HG03103 (cell line): Measurements from ENCODE around the gene HDAC5.
A peak's percentile ranks its signal among the peaks of the same experiment; 100 is the strongest.
"Not testable (repeated sequence)": the region's sequence is repeated elsewhere in the genome, so short reads cannot be mapped to it uniquely, and the experiment has no call there.

Experiments
- ATAC-seq: cut with Tn5 transposase; IDR thresholded peaks from one replicate; pipeline ENCODE4 v1.9.1; 2021; ENCODE audit warnings: low read depth; ENCODE audit not compliant: unreplicated experiment

Gene HDAC5

DNA sequence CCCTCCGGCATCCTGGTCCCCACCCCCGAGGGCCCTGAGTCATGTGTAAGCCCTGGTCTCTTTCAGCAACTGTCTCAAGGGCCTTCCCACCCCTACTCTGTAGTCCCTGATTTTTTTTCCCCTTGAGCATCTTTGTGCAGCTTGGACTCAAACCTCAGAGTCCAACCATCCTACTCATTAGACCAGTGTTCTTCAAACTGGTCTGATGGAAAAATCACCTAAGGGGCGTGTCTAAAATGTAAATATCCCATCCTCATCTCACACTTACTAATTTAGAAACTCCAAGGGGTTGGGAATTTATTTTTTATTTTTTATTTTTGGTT, 52.3 kb downstream of the HDAC5 start:
- ATAC-seq = peak; percentile 21

DNA sequence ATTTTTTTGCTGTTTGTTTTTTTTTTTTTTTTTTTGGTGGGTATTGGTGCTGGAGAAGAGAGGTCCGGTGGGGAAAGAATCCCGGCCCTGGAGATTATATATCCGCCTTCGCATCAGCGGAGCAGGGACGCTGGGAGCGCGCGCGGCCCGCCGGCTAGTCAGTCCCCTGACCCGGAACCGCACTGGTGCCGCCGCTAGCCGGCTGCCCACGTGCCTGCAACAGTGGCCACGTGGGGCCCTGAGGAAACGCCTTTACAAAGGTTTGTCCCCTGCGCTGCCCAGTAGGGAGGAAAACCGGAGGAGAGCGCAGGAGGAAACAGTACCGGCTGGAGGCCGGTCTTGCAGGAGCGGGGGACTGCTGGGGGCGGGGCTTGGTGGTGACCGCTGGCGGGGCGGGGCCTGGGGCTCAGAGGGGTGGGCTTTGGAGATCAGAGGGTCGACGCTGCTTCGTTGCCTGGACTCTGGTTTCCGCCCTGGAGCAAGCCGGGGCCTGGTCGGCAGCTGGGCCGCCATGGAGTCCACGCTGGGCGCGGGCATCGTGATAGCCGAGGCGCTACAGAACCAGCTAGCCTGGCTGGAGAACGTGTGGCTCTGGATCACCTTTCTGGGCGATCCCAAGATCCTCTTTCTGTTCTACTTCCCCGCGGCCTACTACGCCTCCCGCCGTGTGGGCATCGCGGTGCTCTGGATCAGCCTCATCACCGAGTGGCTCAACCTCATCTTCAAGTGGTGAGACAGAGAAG, 52.8 kb downstream of the HDAC5 start, which contains the start of gene G6PC3:
Gene G6PC3, plus strand, starts transcription at position 281 of the 743 bp plus-strand sequence. Its CDS starts 231 bp downstream, at position 512.
- peak; percentile 49 for ATAC-seq

DNA sequence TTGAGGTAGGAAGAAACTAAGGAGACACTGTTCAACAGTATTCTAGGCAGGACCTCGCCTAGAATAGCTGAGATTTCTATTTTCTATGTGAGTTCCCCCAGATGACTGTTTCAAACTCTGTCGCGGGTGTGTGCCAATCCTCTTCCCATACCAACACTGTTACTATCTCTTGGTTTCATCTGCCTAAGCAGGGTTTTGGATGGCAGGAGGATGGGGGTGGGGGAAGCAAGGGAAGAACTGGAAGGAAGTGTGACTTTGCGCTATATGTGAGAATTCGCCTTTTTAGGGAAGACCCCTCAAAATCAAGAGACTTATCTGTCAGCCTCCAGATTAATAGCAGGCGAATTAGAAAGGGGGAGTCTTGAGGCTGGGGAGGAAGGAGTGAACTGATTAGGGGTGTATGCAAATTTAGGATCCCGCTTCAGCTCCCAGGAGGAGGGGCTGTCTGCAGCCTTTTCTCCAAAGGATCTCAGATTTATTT, 53.4 kb downstream of the HDAC5 start:
- no peak for ATAC-seq

DNA sequence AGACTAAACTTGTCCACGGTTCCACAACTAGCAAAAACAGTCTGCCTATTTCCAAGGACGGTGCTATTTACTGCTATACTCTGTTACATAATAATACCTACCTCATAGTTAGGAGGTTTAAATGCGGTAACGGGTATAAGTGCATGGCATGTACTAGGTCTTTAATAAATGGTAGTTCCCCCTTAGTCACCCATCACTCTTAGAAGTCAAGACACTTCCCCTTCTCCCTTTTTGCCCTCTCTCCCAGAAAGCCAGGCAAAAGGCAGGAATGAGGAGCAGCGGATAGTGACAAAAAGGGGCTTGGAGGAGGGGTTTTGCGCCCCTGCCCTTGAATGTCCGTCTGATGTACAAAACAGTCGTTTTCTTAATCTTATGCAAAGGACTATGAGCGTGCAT, 55.9 kb downstream of the HDAC5 start:
- ATAC-seq = no peak

DNA sequence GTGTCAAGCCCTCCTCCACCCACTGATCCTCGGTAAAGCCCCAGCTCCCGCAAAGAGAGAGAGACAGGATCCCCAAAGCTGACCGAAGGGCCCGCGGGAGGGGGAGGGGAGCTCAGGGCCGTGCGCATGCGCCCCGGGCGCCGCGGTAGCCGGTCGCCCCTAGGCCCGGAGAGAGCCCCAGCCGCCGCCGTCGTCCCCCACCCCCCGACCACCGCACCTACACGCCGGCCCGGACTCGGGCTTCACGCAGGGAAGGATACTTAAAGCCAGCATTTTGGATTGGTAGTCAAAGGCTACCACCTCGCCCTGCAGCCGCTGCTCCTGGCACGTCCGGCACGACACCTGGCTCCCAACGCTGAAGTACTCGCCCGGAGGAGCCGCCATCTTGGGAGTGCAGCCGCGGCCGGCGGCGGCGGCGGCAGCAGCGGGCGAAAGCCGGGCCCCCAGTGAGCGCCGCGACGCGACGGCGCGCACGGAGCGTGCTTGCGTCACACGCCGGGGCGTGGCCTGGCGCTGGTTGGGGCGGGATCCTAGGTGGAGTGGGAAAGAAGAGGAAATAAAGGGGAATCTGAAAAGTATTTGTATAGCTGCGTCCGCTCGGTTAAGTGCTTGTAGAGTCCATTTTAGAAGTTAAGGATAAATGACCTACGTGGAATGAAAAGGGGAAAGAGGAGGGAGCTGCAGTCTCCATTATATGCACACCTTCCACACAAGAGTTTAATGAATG, 57.1 kb downstream of the HDAC5 start, which contains the start of gene LSM12:
Gene LSM12, minus strand, starts transcription at position 468 of the 727 bp plus-strand sequence. Its CDS starts 84 bp downstream, at position 384.
- ATAC-seq = peak; percentile 51

DNA sequence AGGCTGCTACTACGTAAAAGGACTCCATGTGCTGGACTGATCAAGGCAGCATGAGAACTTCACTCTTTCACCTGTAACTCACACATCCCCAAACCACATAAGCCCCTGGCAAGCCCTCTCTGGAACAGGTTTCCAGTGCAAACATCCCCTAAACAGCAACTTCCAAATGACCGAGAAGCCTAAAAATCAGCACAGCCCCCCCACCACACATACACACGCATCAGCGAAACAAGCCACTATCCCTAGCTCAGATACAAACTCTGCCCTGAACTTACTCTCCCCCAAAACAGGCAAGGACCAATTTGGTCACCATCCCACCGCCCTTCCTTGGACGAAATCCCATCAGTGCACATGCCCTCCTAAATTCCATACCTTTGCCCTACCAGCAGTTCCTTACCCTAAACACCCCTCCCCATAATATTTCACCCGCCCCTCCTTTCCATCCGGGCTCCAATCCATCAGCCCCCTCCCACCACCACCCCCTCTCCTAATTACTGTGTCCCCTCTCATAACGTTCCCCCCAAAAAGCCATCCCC, 57.7 kb downstream of the HDAC5 start:
- ATAC-seq = no peak

DNA sequence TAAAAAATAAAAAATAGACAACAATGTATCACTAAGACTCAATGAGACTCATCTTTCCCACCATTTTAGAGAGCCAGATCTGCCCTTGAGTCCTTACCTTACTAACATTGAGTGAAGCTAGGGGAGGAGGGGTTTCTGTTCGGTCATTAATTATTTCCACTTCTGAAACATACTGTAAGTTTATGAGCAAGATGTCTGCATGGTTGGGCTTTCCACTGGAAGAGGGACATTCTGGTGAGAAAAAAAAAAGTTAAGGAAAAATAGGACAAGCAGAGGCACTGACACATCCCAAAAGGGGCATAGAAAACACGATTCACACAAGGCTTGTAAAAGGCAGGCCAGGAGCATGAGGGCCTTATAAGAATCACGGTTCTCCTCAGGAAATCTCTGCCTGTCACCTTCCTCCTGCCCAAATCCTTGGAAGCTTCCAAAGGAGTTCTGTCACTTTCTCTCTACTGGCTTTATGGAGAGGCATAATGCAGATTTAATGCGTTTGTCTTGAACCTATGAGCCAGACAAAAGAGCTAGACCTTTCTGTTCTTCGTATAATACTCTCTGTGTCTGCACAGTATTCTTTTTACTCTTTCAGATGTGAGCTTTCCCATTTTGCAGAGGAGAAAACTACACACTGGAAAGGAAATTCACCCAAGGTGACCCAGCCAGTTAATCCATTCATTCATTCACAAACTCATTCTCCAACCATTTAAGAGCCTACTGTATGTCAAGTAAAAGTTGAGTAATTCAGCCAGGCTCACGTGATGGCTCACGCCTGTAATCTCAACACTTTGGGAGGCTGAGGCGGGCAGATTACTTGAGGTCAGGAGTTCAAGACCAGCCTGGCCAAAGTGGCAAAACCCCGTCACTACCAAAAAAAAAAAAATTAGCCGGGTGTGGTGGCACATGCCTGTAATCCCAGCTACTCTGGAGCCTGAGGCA, 59.5 kb downstream of the HDAC5 start:
- no peak for ATAC-seq

DNA sequence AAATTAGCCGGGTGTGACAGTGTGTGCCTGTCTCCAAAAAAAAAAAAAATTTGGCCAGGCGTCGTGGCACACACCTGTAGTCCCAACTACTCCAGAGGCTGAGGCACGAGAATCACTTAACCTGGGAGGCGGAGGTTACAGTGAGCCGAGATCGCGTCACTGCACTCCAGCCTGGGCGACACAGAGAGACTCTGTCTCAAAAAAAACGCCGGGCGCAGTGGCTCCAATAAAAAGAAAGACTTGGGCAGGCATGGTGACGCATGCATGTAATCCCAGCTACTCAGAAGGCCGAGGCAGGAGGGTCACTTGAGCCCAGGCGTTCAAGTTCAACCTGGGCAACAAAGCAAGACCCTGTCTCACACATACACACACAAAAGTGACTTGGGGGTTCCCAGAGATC, 60.6 kb downstream of the HDAC5 start:
- ATAC-seq = no peak

DNA sequence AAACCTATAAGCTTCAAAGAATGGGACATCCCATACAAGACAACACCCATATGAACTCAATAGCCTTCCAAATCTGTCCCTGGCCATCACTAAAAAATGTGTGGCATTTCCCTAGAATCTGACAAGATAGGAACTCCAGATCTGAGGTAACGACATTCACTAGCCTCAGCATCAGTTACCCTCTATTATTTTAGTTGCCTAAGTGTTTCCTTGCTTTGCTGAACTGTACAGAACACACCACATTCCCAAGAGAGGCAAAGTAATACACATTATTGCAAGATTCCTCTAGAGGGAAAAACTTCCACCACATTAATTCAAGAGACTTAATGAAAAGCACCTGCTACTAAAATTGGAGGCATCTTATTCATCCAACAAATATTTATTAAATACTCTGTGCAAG, 62.0 kb downstream of the HDAC5 start:
- no peak for ATAC-seq

DNA sequence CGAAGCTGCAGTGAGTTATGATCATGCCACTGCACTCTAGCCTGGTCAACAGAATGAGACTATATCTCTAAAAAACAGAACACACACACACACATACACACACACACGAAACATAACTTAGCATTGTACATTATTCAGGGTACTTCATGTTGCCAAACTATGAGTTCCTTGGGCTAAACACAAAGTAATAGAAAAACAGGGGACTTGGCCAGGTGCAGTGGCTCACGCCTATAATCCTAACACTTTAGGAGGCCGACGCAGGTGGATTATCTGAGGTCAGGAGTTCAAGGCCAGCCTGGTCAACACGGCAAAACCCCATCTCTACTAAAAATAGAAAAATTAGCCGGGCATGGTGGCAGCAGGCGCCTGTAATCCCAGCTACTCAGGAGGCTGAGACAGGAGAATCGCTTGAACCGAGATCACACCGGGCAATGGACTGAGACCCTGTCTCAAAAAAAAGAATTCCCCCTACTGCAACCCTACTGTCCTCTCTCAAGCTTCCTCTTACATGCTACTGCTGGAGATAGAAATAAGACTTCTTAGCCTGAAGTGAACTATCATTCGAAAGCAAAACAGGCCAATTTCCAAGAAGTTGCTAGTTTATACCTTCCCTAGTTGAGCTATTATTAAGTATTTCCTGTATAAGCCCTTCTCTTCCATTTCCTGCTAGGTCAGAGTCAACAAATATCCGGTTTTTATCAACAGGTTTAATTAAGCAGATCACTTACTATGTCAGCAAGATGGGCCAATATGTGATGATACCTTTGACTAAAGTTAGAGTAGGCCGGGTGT, 64.1 kb downstream of the HDAC5 start:
- ATAC-seq = no peak

DNA sequence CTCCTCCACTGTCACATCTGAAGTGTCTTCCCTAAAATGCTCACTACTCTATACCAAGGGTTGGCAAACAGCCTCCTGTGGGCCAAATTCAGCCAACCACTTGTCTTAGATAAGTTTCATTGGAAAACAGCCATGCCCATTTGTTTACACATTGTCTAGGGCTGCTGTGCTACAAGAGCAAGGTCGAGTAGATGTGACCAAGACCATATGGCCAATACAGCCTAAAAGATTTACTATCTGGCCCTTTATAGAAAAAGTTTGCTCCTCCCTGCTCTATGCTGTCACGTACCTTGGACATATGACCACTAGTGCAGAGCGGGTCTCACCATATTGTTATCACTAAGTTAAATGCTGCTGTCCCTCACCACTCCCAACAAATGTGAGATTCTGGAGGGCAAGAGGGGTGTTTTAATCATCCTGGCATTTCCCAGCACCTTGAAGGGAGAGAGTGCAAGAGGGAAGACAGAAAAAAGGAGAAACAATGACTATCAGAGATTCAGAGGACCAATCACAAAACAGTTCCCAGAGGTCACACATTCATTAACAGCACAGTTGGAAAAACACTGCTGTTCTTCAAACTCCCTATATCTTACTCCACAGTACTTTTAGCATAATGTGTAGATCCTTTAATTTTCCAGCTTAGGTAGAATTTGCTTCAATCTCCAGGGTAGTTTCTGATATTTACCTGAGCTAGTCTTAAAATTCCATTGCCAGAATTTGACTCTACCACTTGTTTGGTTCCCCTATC, 70.1 kb downstream of the HDAC5 start:
- no peak for ATAC-seq

DNA sequence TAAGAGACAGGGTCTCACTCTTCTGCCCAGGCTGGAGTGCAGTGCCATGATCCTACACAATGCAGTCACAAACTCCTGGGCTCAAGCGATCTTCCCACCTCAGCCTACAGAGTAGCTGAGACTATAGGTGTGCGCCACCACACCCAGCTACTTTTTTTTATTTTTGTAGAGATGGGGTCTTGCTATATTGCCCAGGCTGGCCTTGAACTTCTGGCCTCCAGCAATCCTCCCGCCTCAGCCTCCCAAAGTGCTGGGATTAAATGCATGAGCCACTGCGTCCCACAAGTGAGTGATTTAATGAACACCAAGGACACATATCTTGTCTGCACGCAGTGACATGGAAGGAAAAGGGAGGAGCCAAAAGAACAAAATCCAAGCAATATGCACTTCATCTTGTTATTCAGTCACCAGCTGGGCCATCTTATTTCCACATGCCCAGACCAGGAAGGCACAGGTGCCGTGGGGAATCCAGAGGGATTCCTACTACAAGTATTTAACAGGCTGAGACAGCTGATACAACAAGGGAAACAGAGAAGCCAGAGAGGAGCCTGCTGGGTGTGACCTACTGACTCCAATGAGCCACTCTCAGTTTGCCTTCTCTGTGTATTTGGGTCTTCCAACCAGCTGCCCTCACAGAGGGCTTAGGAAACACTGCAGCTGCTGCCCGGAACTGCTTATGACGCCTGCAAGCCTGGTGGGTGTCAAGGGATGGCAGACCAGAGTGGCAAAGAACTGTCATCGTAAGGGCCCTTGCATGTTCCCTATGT, 74.0 kb downstream of the HDAC5 start:
- no peak for ATAC-seq

DNA sequence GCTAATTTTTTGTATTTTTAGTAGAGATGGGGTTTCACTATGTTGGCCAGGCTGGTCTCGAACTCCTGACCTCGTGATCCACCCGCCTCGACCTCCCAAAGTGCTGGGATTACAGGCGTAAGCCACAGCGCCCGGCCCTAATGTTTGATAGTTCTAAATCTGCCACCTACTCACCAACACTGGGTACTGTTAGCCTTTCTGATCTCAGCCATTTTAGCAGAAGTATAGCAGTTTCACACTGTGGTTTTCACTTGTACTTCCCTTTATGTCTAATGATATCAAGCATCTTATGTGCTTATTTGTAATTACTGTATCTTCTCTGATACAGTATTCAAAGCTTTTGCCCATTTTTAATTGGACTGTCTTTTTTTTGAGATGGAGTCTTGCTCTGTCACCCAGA, 76.5 kb downstream of the HDAC5 start:
- ATAC-seq = not testable (repeated sequence)

DNA sequence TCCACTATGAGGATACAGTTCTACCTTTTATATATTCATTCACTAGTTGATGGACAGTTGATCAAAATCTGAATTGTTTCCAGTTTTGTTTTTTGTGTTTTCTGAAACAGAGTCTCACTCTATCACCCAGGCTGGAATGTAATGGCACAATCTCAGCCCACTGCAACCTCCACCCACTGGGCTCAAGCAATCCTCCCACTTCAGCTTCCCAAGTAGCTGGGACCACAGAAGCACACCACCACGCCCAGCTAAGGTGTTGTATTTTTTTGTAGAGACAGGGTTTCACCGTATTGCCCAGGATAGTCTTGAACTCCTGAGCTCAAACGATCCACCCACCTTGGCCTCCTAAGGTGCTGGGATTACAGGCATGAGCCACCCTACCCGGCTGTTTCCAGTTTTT, 78.0 kb downstream of the HDAC5 start:
- ATAC-seq = no peak

DNA sequence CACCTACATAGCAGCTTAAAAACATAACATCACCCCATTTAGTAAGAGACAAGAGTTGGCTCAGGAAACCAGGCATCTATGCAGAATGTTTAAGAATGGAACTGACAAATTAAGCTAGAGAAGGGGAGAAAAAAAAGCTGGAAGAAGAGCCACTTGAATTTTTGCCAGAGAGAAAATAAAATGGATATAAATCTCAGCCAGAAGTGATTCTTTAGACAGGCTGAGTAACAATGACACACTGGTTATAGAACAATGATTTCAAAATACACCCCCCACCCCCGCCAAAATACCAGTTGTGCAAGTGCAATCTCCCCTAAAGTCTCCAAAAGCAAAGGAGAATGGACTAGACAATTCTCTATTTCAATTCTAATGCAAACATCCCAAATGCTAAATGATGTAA, 79.4 kb downstream of the HDAC5 start:
- no peak for ATAC-seq

DNA sequence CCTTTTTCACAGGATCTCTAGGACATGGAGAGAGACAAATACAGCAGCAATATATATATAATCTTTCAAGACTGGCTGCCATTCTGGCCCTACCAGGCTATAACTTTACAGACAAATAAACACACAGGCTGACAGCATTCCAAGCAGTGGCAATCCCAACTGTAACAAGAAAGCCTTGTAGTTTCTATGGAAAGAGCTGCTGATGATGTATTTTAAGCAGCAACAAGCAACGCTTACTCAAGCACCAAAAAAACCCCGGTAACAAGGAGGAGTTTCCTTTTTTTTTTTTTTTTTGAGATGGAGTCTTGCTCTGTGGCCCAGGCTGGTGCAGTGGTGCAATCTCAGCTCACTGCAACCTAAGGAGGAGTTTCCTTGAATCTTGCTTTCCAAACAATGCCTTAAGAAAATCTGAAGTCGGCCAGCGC, 80.2 kb downstream of the HDAC5 start:
- ATAC-seq = no peak

DNA sequence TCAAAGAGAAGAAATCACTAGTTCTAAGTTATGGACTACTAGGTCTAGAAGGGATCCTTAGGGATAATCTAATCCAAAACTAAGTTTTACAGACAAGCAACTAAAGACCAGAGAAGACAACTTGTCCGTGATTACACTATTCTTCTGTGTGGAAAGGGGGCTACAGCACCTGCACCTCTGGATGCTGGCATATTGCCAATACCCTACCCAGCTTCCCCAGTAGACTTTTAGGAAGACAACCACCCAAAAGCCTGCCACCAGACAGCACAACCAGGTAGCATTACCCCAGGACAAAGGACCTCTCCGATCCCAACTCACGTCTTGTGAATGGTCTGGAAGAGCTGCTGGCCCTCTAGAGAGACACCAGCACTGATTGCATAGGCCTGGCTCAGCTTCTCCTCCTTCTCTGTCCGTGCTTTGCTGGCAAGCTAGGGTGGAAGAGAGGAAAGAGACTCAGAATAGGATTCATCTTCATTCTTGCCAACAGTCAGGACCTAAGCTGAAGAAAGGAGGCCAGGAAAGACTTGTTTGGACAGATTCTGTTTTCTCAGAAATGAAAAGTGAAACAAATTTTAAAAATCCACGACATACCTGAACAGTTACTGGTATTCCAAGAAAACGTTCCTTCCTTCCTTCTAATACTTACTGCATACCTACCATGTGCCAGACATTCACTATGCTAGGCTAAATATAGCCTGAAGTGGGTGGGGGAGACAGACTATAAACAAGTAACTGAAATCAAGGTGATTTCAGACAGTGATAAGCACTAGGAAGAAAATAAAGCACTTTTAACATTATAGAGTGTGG, 83.4 kb downstream of the HDAC5 start:
- no peak for ATAC-seq

DNA sequence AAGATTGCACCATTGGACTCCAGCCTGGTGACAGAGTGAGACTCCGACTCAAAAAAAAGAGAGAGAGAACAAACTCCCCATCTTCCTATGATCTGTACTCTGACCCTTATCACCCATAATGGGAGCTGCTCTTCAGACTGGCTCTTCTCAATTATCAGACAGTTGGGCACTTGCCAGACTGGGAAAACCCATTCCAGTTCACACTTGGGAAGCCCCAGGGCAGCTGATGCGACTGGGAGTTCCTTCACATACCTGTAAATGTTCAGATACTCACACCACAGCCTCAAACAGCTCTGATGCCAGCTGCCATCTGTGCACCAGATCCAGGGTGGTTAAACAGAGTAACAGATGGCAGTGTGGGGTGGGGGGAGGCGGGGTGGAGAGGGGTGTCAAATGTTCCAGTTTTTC, 84.8 kb downstream of the HDAC5 start:
- ATAC-seq = no peak
